GM06990 (cell line): ENCODE measurements around the gene SLC44A1.
A peak's percentile ranks its signal among the peaks of the same experiment; 100 is the strongest.

ENCODE experiments used
- DNase-seq: peaks from one replicate; pipeline ENCODE4 v3.0.0-alpha.2; 2011; ENCODE audit not compliant: insufficient read length; ENCODE audit errors: extremely low read depth
- H3K27me3 ChIP-seq: replicated peaks from 2 replicates; pipeline ENCODE4 v1.6.0; 2011; ENCODE audit warnings: low read length; ENCODE audit not compliant: control insufficient read depth, insufficient read depth
- H3K36me3 ChIP-seq: 2 replicates; pipeline ENCODE4 v1.5.1; 2011; ENCODE audit warnings: low read length; ENCODE audit not compliant: control insufficient read depth, insufficient read depth
- H3K4me3 ChIP-seq: replicated peaks from 2 replicates; pipeline ENCODE4 v1.5.1; 2011; ENCODE audit warnings: low read depth, mild to moderate bottlenecking, control low read depth, low read length
- CTCF ChIP-seq: IDR thresholded peaks from 2 replicates; pipeline ENCODE4 v1.5.1; 2011; ENCODE audit warnings: low read length, control low read depth, mild to moderate bottlenecking, inconsistent platforms; ENCODE audit not compliant: insufficient read depth, poor library complexity, severe bottlenecking

Gene SLC44A1

GRCh38 chr9:105244003-105244733 lies at the start of gene SLC44A1:
SLC44A1 (plus strand) TSS chr9:105244651; CDS start chr9:105244869, 218 bp downstream.
- H3K27me3 ChIP-seq = no peaks in the 10 kb centered on the region

GRCh38 chr9:105195259-105195658 lies 49.2 kb upstream of the SLC44A1 start:
- no peak for DNase-seq
- no peak overlapping the region for H3K4me3 ChIP-seq

More at GRCh38 chr9:105244003-105244733, at the start of gene SLC44A1:
- Histone ChIP-seq H3K4me3 (peak within 1 kb of the TSS; percentile 82), H3K36me3 (no peaks in the 10 kb centered on the region)
- TF ChIP-seq CTCF = no peak
- DNase-seq = peak; percentile 93

GRCh38 chr9:105198023-105198422 lies 46.4 kb upstream of the SLC44A1 start:
- Histone ChIP-seq H3K36me3 (no peaks in the 10 kb centered on the region), H3K27me3 (no peaks in the 10 kb centered on the region), H3K4me3 (no peak overlapping the region)
- DNase-seq = no peak
- TF ChIP-seq CTCF = no peak

More at GRCh38 chr9:105195259-105195658, 49.2 kb upstream of the SLC44A1 start:
- no peak for TF ChIP-seq CTCF
- Histone ChIP-seq H3K36me3 (no peaks in the 10 kb centered on the region), H3K27me3 (no peaks in the 10 kb centered on the region; the same call in 1 of the 2 replicates)

GRCh38 chr9:105198865-105199264 lies 45.6 kb upstream of the SLC44A1 start:
- Histone ChIP-seq H3K36me3 (no peaks in the 10 kb centered on the region), H3K27me3 (no peaks in the 10 kb centered on the region), H3K4me3 (no peak overlapping the region)
- DNase-seq = no peak
- no peak for TF ChIP-seq CTCF

- no peaks in the 10 kb centered on the region for H3K36me3 ChIP-seq
- no peaks in the 10 kb centered on the region for H3K27me3 ChIP-seq
- no peak for DNase-seq
- TF ChIP-seq CTCF = no peak
- no peak overlapping the region for H3K4me3 ChIP-seq
Measured at GRCh38 chr9:105204416-105204815, 40.0 kb upstream of the SLC44A1 start.
